ENCODE measurements around the gene MED23.

The MED23 gene

DNA sequence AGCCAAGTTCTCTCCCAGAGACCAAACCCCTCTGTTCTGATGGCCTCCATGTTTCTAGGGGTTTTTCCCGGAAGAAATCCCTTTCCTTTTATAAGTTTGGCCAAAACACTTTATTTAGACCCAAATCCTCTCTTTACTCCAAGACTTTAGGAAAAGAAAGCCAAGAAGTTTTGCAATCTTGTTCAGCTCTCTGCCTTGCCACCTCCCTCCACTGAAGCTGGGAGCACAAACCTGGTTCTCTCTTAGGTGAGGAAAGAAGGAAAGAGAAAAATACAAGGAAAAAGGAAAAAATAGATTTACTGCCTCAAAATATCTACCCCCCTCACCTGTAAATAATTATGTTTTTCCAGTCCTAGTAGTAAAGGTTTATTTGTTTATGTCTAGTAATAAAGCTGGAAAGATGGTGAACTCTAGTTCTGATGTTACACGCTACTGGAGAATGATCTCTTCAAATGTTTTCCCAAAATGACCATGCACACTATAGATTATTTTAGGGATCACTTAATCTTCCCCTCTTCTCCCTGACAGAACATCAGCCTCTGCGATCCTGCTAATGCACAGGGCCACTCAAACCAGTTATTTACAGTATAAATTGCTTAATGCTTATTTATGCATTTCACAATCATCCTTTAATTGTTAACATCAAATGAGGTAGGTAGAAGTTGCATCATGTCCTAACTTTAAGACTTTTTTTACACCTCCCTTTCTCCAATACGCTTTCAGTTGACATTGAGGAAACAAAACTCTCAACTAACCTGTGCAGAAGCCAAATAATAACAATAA, 65.9 kb downstream of the MED23 start:
- ATAC-seq = no peak

DNA sequence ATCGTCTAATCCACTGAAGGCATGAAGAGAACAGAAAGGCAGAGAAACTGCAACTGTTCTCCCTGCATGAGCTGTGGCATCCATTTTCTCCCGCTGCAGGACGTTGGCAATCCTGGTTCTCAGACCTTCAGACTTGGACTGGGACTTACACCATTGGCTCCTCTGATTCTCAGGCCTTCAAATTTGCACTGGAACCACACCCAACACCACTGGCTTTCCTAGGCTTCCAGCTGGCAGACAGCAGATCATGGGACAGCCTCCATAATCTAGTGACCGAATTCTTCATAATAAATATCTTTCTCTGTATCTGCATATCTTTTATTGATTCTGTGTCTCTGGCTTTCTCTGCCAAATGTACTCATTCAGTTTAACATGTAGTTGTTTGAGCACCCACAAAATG, 69.1 kb downstream of the MED23 start:
- no peak for ATAC-seq
- no peak for TF ChIP-seq ZNF8 (CRISPR knock-in tag; IDR thresholded peaks at IDR 0.05)
- no peak for TF ChIP-seq RARB (CRISPR knock-in tag; IDR thresholded peaks at IDR 0.05)
- TF ChIP-seq, protein P1, sequence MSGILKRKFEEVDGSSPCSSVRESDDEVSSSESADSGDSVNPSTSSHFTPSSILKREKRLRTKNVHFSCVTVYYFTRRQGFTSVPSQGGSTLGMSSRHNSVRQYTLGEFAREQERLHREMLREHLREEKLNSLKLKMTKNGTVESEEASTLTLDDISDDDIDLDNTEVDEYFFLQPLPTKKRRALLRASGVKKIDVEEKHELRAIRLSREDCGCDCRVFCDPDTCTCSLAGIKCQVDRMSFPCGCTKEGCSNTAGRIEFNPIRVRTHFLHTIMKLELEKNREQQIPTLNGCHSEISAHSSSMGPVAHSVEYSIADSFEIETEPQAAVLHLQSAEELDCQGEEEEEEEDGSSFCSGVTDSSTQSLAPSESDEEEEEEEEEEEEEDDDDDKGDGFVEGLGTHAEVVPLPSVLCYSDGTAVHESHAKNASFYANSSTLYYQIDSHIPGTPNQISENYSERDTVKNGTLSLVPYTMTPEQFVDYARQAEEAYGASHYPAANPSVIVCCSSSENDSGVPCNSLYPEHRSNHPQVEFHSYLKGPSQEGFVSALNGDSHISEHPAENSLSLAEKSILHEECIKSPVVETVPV (CRISPR knock-in tag; IDR thresholded peaks at IDR 0.05) = no peak
- TF ChIP-seq OSR1 (CRISPR knock-in tag; IDR thresholded peaks at IDR 0.05) = no peak

More for the DNA sequence above, 65.9 kb downstream of the MED23 start:
- TF ChIP-seq CREB5 (CRISPR knock-in tag; IDR thresholded peaks at IDR 0.05; ENCODE audit: low read depth) (no peak), ISL1 (CRISPR knock-in tag; IDR thresholded peaks at IDR 0.05) (no peak), ZNF70 (CRISPR knock-in tag; IDR thresholded peaks at IDR 0.05) (no peak), ESRRG (CRISPR knock-in tag; IDR thresholded peaks at IDR 0.05) (no peak), TOX (CRISPR knock-in tag; IDR thresholded peaks at IDR 0.05; ENCODE audit: borderline replicate concordance) (no peak), GLIS3 (CRISPR knock-in tag; IDR thresholded peaks at IDR 0.05) (no peak)
- TF ChIP-seq, protein P2, sequence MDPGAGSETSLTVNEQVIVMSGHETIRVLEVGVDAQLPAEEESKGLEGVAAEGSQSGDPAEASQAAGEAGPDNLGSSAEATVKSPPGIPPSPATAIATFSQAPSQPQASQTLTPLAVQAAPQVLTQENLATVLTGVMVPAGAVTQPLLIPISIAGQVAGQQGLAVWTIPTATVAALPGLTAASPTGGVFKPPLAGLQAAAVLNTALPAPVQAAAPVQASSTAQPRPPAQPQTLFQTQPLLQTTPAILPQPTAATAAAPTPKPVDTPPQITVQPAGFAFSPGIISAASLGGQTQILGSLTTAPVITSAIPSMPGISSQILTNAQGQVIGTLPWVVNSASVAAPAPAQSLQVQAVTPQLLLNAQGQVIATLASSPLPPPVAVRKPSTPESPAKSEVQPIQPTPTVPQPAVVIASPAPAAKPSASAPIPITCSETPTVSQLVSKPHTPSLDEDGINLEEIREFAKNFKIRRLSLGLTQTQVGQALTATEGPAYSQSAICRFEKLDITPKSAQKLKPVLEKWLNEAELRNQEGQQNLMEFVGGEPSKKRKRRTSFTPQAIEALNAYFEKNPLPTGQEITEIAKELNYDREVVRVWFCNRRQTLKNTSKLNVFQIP (CRISPR knock-in tag; IDR thresholded peaks at IDR 0.05; ENCODE audit: borderline replicate concordance, low read depth) = no peak

GRCh38 chr6:131555992-131556391, 72.0 kb downstream of the MED23 start:
- TF ChIP-seq CREB5 (CRISPR knock-in tag; IDR thresholded peaks at IDR 0.05; ENCODE audit: low read depth) (no peak), RARB (CRISPR knock-in tag; IDR thresholded peaks at IDR 0.05) (no peak), PATZ1 (CRISPR knock-in tag; IDR thresholded peaks at IDR 0.05; ENCODE audit: borderline replicate concordance) (no peak), ARNTL (CRISPR knock-in tag; IDR thresholded peaks at IDR 0.05; ENCODE audit: borderline replicate concordance, low read depth) (no peak), ZNF8 (CRISPR knock-in tag; IDR thresholded peaks at IDR 0.05) (no peak), BACH2 (CRISPR knock-in tag; IDR thresholded peaks at IDR 0.05; ENCODE audit: borderline replicate concordance) (no peak), ZFP3 (CRISPR knock-in tag; IDR thresholded peaks at IDR 0.05) (no peak), ZFP30 (CRISPR knock-in tag; IDR thresholded peaks at IDR 0.05) (no peak), ISL1 (CRISPR knock-in tag; IDR thresholded peaks at IDR 0.05) (no peak), TCF4 (CRISPR knock-in tag; IDR thresholded peaks at IDR 0.05; ENCODE audit: borderline replicate concordance) (no peak)
- TF ChIP-seq, protein P3, sequence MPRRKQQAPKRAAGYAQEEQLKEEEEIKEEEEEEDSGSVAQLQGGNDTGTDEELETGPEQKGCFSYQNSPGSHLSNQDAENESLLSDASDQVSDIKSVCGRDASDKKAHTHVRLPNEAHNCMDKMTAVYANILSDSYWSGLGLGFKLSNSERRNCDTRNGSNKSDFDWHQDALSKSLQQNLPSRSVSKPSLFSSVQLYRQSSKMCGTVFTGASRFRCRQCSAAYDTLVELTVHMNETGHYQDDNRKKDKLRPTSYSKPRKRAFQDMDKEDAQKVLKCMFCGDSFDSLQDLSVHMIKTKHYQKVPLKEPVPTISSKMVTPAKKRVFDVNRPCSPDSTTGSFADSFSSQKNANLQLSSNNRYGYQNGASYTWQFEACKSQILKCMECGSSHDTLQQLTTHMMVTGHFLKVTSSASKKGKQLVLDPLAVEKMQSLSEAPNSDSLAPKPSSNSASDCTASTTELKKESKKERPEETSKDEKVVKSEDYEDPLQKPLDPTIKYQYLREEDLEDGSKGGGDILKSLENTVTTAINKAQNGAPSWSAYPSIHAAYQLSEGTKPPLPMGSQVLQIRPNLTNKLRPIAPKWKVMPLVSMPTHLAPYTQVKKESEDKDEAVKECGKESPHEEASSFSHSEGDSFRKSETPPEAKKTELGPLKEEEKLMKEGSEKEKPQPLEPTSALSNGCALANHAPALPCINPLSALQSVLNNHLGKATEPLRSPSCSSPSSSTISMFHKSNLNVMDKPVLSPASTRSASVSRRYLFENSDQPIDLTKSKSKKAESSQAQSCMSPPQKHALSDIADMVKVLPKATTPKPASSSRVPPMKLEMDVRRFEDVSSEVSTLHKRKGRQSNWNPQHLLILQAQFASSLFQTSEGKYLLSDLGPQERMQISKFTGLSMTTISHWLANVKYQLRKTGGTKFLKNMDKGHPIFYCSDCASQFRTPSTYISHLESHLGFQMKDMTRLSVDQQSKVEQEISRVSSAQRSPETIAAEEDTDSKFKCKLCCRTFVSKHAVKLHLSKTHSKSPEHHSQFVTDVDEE (CRISPR knock-in tag; IDR thresholded peaks at IDR 0.05) = no peak
- TF ChIP-seq, protein P1 (CRISPR knock-in tag; IDR thresholded peaks at IDR 0.05) = no peak
- TF ChIP-seq, protein P2 (CRISPR knock-in tag; IDR thresholded peaks at IDR 0.05; ENCODE audit: borderline replicate concordance, low read depth) = no peak
- ATAC-seq = no peak
